Epithelial cell of prostate (primary cell): ENCODE results near the gene CD79B.
"Not testable (repeated sequence)": the region's sequence is repeated elsewhere in the genome, so short reads cannot be mapped to it uniquely, and the experiment has no call there.

Experiments used
- DNase-seq: peaks from one replicate; pipeline ENCODE4 v3.0.0-alpha.2; 2011; ENCODE audit warnings: low read depth, low spot score
- H3K27ac ChIP-seq: fragments of 450-650 bp; 2 replicates; pipeline ENCODE4 v1.5.1; 2017; ENCODE audit warnings: mild to moderate bottlenecking

Gene CD79B

GRCh38 chr17:63882626-63883126 is 49.5 kb downstream of the CD79B start:
- H3K27ac ChIP-seq, DNase-seq: not testable (repeated sequence)

GRCh38 chr17:63881935-63882601 is 50.1 kb downstream of the CD79B start, which contains the start of gene GH2:
Gene GH2 (minus strand): TSS chr17:63881944. CDS start chr17:63881801, 143 bp downstream.
- no peak within 1 kb of the TSS for H3K27ac ChIP-seq
- no peak for DNase-seq

DNA sequence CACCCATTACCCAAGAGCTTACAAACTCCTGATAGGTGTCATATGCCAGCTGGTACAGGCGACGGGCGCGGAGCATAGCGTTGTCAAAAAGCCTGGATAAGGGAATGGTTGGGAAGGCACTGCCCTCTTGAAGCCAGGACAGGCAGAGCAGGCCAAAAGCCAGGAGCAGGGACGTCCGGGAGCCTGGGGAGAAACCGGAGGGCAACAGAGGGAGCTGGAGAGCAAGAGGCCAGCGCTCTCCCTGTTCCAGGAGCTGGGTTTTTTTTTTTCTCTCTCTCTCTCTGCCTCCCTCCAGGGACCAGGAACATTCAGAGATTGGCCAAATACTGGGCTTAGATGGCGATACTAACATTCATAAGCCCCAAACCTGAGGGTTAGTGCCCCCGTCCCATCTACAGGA is 50.8 kb downstream of the CD79B start:
- DNase-seq = not testable (repeated sequence)

DNA sequence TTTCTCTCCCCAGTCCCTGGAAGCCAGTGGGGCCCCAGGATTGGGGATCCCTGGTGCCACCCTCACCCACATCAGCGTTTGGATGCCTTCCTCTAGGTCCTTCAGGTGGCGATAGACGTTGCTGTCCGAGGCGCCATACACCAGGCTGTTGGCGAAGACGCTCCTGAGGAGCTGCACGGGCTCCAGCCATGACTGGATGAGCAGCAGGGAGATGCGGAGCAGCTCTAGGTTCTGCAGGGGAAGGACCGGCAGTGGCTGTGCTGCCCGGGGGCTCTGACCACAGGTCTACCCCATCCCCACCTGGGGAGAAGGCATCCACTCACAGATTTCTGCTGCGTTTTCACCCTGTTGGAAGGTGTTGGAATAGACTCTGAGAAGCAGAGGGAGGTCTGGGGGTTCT is 51.4 kb downstream of the CD79B start:
- no peak for DNase-seq

More for the DNA sequence above, 50.8 kb downstream of the CD79B start:
- not testable (repeated sequence) for H3K27ac ChIP-seq

More for the DNA sequence above, 51.4 kb downstream of the CD79B start:
- H3K27ac ChIP-seq = no peak overlapping the region
